ENCODE measurements around the gene ESCO1. TPM values are rescaled to one million over a fixed set of nuclear protein-coding genes. Genes with fewer than 3 reads are reported as not detected.
A peak's percentile ranks its signal among the peaks of the same experiment; 100 is the strongest.
"Not testable (repeated sequence)": the region's sequence is repeated elsewhere in the genome, so short reads cannot be mapped to it uniquely, and the experiment has no call there.

Gene ESCO1, protein sequence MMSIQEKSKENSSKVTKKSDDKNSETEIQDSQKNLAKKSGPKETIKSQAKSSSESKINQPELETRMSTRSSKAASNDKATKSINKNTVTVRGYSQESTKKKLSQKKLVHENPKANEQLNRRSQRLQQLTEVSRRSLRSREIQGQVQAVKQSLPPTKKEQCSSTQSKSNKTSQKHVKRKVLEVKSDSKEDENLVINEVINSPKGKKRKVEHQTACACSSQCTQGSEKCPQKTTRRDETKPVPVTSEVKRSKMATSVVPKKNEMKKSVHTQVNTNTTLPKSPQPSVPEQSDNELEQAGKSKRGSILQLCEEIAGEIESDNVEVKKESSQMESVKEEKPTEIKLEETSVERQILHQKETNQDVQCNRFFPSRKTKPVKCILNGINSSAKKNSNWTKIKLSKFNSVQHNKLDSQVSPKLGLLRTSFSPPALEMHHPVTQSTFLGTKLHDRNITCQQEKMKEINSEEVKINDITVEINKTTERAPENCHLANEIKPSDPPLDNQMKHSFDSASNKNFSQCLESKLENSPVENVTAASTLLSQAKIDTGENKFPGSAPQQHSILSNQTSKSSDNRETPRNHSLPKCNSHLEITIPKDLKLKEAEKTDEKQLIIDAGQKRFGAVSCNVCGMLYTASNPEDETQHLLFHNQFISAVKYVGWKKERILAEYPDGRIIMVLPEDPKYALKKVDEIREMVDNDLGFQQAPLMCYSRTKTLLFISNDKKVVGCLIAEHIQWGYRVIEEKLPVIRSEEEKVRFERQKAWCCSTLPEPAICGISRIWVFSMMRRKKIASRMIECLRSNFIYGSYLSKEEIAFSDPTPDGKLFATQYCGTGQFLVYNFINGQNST
- total RNA-seq (ENCODE audit: unreplicated experiment): 14.3 TPM
- long read RNA-seq, partial matches to known transcripts: 2 of 2 reads
- long read RNA-seq, other reads (novel, unspliced or antisense): 0 of 2 reads

DNA sequence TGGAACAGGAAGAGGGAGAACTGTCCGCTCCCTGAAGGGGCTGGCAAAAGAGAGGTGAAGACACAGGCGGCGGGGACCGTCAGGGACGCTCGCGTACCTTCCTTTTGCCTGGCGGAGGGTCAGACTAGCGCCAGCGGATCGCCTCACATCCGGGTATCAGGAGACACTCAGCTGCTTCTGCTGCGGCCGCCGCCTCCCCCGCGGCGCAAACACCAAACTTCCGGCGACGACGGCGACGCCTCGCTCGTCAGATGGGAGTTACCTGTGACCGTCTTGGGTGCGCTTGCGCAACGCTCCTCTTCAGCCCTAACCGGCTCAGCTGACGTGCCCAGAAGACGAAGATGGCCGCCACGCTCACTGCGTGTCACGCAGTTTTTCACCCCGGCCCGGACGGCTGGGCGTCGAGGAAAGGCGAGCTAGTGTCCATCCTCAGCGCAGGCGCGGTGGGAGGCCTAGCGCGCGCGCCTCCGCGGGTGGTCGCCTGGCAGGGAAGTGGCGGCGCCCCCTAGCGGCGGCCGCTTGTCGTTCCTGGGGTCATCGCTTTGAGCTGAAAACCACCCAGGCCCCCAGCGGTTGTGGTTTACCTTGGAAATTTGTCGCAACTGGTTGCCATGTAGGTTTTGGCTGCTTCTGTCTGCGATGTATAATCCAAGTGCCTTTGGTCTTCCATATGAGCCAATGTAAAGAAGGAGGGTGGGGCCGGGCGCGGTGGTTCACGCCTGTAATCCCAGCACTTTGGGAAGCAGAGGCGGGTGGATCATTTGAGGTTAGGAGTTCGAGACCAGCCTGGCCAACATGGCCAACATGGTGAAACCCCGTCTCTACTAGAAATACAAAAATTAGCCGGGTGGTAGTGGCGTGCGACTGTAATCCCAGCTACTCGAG is at the start of gene ESCO1:
TSS of gene ESCO1 (minus strand) at position 179 of the 885 bp plus-strand sequence. CDS start 25,861 bp downstream, outside the sequence.
- Mint-ChIP-seq H3K36me3 (ENCODE audit: unreplicated experiment) (no peaks in the 10 kb centered on the region), H3K4me1 (ENCODE audit: low read depth, unreplicated experiment) (peaks cover 6% of the 10 kb centered on the region), H3K4me3 (ENCODE audit: unreplicated experiment) (peak within 1 kb of the TSS; percentile 99), H3K9me3 (ENCODE audit: unreplicated experiment) (peaks cover 9% of the 10 kb centered on the region), H3K27me3 (ENCODE audit: unreplicated experiment) (peaks cover 3% of the 10 kb centered on the region), H3K27ac (ENCODE audit: unreplicated experiment) (peak within 1 kb of the TSS; percentile 98)
- TF ChIP-seq, protein P1, sequence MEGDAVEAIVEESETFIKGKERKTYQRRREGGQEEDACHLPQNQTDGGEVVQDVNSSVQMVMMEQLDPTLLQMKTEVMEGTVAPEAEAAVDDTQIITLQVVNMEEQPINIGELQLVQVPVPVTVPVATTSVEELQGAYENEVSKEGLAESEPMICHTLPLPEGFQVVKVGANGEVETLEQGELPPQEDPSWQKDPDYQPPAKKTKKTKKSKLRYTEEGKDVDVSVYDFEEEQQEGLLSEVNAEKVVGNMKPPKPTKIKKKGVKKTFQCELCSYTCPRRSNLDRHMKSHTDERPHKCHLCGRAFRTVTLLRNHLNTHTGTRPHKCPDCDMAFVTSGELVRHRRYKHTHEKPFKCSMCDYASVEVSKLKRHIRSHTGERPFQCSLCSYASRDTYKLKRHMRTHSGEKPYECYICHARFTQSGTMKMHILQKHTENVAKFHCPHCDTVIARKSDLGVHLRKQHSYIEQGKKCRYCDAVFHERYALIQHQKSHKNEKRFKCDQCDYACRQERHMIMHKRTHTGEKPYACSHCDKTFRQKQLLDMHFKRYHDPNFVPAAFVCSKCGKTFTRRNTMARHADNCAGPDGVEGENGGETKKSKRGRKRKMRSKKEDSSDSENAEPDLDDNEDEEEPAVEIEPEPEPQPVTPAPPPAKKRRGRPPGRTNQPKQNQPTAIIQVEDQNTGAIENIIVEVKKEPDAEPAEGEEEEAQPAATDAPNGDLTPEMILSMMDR (IDR thresholded peaks at IDR 0.05; ENCODE audit: partially characterized antibody, unreplicated experiment): peak; percentile 99
- DNase-seq: peak; percentile 96

DNA sequence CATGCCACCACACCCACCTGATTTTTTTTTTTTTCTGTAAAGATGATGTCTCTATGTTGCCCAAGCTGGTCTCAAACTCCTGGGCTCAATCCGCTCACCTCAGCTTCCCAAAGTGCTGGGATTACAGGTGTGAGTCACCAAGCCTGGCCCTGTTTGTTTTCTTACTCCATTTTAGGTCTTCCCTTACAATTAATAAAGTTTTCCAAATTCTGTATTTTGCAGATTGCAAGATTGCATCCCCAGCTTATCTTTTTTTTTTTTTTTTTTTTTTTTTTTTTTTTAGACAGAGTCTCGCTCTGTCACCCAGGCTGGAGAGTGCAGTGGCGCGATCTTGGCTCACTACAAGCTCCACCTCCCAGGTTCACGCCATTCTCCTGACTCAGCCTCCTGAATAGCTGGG is 39.9 kb upstream of the ESCO1 start:
- H3K4me3 Mint-ChIP-seq (ENCODE audit: unreplicated experiment); H3K4me1 Mint-ChIP-seq (ENCODE audit: low read depth, unreplicated experiment); H3K36me3 Mint-ChIP-seq (ENCODE audit: unreplicated experiment); DNase-seq; H3K27me3 Mint-ChIP-seq (ENCODE audit: unreplicated experiment); H3K9me3 Mint-ChIP-seq (ENCODE audit: unreplicated experiment); H3K27ac Mint-ChIP-seq (ENCODE audit: unreplicated experiment): not testable (repeated sequence)

DNA sequence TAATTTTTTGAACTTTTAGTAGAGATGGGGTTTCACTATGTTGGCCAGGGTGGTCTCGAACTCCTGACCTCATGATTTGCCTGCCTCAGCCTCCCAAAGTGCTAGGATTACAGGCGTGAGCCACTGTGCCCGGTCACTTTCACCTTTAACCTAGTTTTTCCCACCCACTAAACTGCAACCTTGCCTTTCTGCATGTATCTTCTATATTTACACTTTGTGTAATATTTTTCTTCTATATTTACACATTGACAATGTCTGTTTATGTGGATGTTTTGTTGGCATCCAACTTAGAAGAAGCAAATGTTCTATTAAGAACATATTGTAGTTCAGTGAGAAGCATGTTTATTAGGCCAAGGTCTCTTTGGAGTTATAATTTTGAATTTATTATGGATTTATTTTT is 38.3 kb upstream of the ESCO1 start:
- peaks cover 2% of the 10 kb centered on the region for H3K9me3 Mint-ChIP-seq (ENCODE audit: unreplicated experiment)
- no peak overlapping the region for H3K4me3 Mint-ChIP-seq (ENCODE audit: unreplicated experiment)
- peaks cover 2% of the 10 kb centered on the region for H3K27me3 Mint-ChIP-seq (ENCODE audit: unreplicated experiment)
- DNase-seq: no peak
- TF ChIP-seq, protein P1 (IDR thresholded peaks at IDR 0.05; ENCODE audit: partially characterized antibody, unreplicated experiment): no peak
- H3K36me3 Mint-ChIP-seq (ENCODE audit: unreplicated experiment): no peaks in the 10 kb centered on the region
- peaks cover 6% of the 10 kb centered on the region for H3K4me1 Mint-ChIP-seq (ENCODE audit: low read depth, unreplicated experiment)
- H3K27ac Mint-ChIP-seq (ENCODE audit: unreplicated experiment): no peak overlapping the region

DNA sequence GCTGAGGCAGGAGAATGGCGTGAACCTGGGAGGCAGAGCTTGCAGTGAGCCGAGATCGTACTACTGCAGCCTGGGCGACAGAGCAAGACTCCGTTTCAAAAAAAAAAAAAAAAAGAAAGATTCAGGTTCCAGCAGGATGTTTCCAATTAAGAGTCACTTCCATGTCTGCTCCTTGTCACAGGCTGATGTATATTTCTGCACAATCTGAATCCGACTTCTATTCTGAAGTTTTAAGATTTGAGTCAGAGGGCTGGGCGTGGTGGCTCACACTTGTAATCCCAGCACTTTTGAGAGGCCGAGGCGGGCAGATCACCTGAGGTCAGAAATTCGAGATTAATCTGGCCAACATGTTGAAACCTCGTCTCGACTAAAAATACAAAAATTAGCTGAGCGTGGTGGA is 36.3 kb upstream of the ESCO1 start:
- DNase-seq: no peak
- no peaks in the 10 kb centered on the region for H3K36me3 Mint-ChIP-seq (ENCODE audit: unreplicated experiment)
- TF ChIP-seq, protein P1 (IDR thresholded peaks at IDR 0.05; ENCODE audit: partially characterized antibody, unreplicated experiment): no peak
- H3K27me3 Mint-ChIP-seq (ENCODE audit: unreplicated experiment): peaks cover 2% of the 10 kb centered on the region
- H3K9me3 Mint-ChIP-seq (ENCODE audit: unreplicated experiment): peaks cover 2% of the 10 kb centered on the region
- H3K27ac Mint-ChIP-seq (ENCODE audit: unreplicated experiment): no peak overlapping the region
- peaks cover 4% of the 10 kb centered on the region for H3K4me1 Mint-ChIP-seq (ENCODE audit: low read depth, unreplicated experiment)
- no peak overlapping the region for H3K4me3 Mint-ChIP-seq (ENCODE audit: unreplicated experiment)
